ENCODE data around the gene GPR157. TPM values are rescaled to one million over a fixed set of nuclear protein-coding genes. Genes with fewer than 3 reads are reported as not detected.

GPR157 gene
- total RNA-seq, 6 experiments from 2014 or later, result 5.6 to 12.5 (median 7.0) TPM

DNA sequence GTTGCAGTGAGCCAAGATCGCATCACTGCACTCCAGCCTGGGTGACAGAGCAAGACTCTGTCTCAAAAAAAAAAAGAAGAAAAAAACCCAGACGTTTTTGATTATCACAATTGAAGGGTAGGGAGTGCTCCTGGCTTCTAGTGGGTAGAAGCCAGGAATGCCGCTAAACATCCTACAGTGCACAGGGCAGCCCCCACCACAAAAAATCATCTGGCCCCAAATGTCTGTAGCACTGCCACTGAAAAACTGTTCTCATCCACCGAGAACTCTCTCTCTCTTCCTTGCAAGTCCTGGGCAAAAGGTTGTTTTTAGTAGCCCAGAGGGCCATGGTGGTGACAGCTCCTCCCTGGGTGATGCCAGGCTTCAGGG, 35.6 kb upstream of the GPR157 start:
- H3K27ac ChIP-seq, result peak overlapping the region; percentile 94 to 97 (median 96)
- intact Hi-C loops (cut with DNase I), result no loop called here
- no peaks in the 10 kb centered on the region for H3K36me3 ChIP-seq
- ATAC-seq (no peak), DNase-seq (no peak)
- H3K27me3 ChIP-seq, result no peaks in the 10 kb centered on the region
- peaks cover 0 to 25% (median 12%) of the 10 kb centered on the region in 4 donors for H3K4me1 ChIP-seq
- H3K9me3 ChIP-seq, result no peaks in the 10 kb centered on the region
- TF ChIP-seq POLR2A (IDR thresholded peaks at IDR 0.05), result no peak
- TF ChIP-seq, protein P1, sequence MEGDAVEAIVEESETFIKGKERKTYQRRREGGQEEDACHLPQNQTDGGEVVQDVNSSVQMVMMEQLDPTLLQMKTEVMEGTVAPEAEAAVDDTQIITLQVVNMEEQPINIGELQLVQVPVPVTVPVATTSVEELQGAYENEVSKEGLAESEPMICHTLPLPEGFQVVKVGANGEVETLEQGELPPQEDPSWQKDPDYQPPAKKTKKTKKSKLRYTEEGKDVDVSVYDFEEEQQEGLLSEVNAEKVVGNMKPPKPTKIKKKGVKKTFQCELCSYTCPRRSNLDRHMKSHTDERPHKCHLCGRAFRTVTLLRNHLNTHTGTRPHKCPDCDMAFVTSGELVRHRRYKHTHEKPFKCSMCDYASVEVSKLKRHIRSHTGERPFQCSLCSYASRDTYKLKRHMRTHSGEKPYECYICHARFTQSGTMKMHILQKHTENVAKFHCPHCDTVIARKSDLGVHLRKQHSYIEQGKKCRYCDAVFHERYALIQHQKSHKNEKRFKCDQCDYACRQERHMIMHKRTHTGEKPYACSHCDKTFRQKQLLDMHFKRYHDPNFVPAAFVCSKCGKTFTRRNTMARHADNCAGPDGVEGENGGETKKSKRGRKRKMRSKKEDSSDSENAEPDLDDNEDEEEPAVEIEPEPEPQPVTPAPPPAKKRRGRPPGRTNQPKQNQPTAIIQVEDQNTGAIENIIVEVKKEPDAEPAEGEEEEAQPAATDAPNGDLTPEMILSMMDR (IDR thresholded peaks at IDR 0.05), result no peak
- 29% methylated on average over 3 of the region's 4 CpGs for WGBS (ENCODE audit: insufficient coverage, low coverage, low lambda C conversion rate, missing lambda C conversion rate)
- no peak overlapping the region for H3K4me3 ChIP-seq

- no peak for DNase-seq
- Histone ChIP-seq H3K4me3 (no peak overlapping the region), H3K36me3 (no peaks in the 10 kb centered on the region), H3K4me1 (peaks cover 0 to 25% (median 12%) of the 10 kb centered on the region in 4 donors), H3K27me3 (no peaks in the 10 kb centered on the region), H3K27ac (peak overlapping the region; percentile 94 to 97 (median 96)), H3K9me3 (no peaks in the 10 kb centered on the region)
- peak in 1 of 4 donors; percentile 1 for ATAC-seq
- intact Hi-C loops (cut with DNase I), result no loop called here
- TF ChIP-seq, protein P1 (IDR thresholded peaks at IDR 0.05), result no peak
- TF ChIP-seq POLR2A (IDR thresholded peaks at IDR 0.05), result no peak
- WGBS (ENCODE audit: insufficient coverage, low coverage, low lambda C conversion rate, missing lambda C conversion rate), result 35% methylated on average over 3 of the region's 9 CpGs
These were observed 33.1 kb upstream of the GPR157 start for GRCh38 chr1:9161963-9162362.

DNA sequence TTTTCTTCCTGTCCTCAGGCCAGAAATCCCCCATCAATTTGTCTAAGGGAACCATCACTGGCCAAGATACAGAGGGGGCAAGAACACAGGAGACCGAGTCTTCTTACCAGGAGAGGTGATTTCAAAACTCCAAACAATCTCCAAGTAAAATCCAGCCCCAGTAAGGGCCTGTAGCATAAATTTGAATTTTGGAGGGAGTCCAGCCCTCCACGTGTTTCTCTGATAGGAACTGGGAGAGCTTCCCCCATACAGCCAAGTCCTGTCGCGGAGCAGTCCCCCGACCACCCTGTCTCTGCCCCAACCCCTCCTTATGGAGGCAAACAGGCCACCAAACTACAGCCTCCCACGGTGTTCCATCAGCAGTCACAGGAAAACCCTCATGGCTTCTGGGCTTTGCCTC, 32.4 kb upstream of the GPR157 start:
- Histone ChIP-seq H3K4me1 (peaks cover 0 to 25% (median 12%) of the 10 kb centered on the region in 4 donors), H3K9me3 (no peaks in the 10 kb centered on the region), H3K36me3 (no peaks in the 10 kb centered on the region), H3K4me3 (no peak overlapping the region), H3K27ac (peak overlapping the region in 1 of 3 donors; percentile 97), H3K27me3 (no peaks in the 10 kb centered on the region)
- 40% methylated on average over 1 of the region's 6 CpGs for WGBS (ENCODE audit: insufficient coverage, low coverage, low lambda C conversion rate, missing lambda C conversion rate)
- intact Hi-C loops (cut with DNase I), result no loop called here
- DNase-seq (no peak), ATAC-seq (no peak)
- TF ChIP-seq, protein P1 (IDR thresholded peaks at IDR 0.05), result no peak
- no peak for TF ChIP-seq POLR2A (IDR thresholded peaks at IDR 0.05)

DNA sequence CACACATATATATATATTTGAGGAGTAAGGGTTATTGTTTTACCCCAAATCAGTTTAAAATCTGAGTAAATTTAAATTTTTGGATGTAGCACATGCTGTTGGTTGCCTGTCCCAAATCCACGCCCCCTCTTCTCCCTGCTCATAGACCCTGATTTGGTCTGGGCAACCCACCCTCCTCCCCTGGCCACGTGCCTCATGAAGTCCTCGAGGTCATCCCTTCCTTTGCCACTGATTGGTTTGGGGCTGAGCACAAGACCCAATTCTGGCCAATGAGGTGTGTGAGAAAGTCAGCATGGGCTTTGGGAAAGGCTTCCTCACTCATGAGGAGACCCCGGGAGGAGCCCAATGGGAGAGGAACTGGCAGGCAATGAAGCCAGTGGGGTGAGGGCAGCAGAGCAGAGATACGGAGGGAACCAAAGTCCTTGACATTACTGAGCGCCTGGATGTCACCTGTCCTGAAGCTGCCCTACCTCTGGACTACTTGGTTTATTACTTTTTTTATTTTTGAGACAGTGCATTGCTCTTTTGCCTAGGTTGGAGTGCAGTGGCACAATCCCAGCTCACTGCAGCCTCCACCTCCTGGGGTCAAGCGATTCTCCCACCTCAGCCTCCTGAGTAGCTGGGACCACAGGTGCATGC, 31.3 kb upstream of the GPR157 start:
- 92% methylated on average over 6 of the region's 7 CpGs for WGBS (ENCODE audit: insufficient coverage, low coverage, low lambda C conversion rate, missing lambda C conversion rate)
- no peaks in the 10 kb centered on the region for H3K36me3 ChIP-seq

More for the DNA sequence above, 31.3 kb upstream of the GPR157 start:
- Histone ChIP-seq H3K4me1 (peaks cover 0 to 25% (median 12%) of the 10 kb centered on the region in 4 donors), H3K27ac (no peak overlapping the region), H3K4me3 (no peak overlapping the region), H3K9me3 (no peaks in the 10 kb centered on the region), H3K27me3 (no peaks in the 10 kb centered on the region)
- TF ChIP-seq POLR2A (IDR thresholded peaks at IDR 0.05), result no peak
- TF ChIP-seq, protein P1 (IDR thresholded peaks at IDR 0.05), result no peak
- intact Hi-C loops (cut with DNase I), result no loop called here
- ATAC-seq (no peak), DNase-seq (no peak)

All from right lobe of liver (tissue), 6 donors.